ENCODE results near the gene KREMEN1. TPM values are rescaled to one million over a fixed set of nuclear protein-coding genes. Genes with fewer than 3 reads are reported as not detected.
A peak's percentile ranks its signal among the peaks of the same experiment; 100 is the strongest.

The KREMEN1 gene
- total and polyA plus RNA-seq, 5 donors from 2014 or later = 0.10 TPM; not detected in 4

- Mint-ChIP-seq H3K9me3 (no peaks in the 10 kb centered on the region), H3K4me3 (no peak overlapping the region), H3K36me3 (no peaks in the 10 kb centered on the region), H3K4me1 (peaks cover 3 to 13% (median 11%) of the 10 kb centered on the region in 4 donors), H3K27me3 (peaks cover 28% of the 10 kb centered on the region), H3K27ac (no peak overlapping the region)
- Histone ChIP-seq H3K9me3 (ENCODE audit: control insufficient read depth in 2 of 2, low read length in 2 of 2) (no peaks in the 10 kb centered on the region), H3K4me3 (ENCODE audit: low read depth, low read length) (no peak overlapping the region), H3K27ac (ENCODE audit: insufficient read depth, low read length, poor library complexity, severe bottlenecking) (no peak overlapping the region), H3K27me3 (ENCODE audit: control insufficient read depth, insufficient read depth, low read length) (no peaks in the 10 kb centered on the region), H3K36me3 (ENCODE audit: control insufficient read depth, insufficient read depth, low read length) (no peaks in the 10 kb centered on the region), H3K4me1 (ENCODE audit: control insufficient read depth, insufficient read depth, low read length, poor library complexity, severe bottlenecking) (peaks cover 4% of the 10 kb centered on the region)
- DNase-seq = no peak
- ATAC-seq (ENCODE audit: low read depth in 2 of 2) = no peak
These were observed 10.5 kb upstream of the KREMEN1 start for GRCh38 chr22:29062286-29062821.

- DNase-seq (peak in 1 of 3 donors; percentile 9), ATAC-seq (ENCODE audit: low read depth in 2 of 2) (no peak)
- Mint-ChIP-seq H3K9me3 (peaks cover 0 to 4% (median 0%) of the 10 kb centered on the region in 7 donors), H3K4me3 (peak overlapping the region in 1 of 4 donors; percentile 2), H3K36me3 (no peaks in the 10 kb centered on the region), H3K27me3 (peaks cover 35% of the 10 kb centered on the region), H3K4me1 (peaks cover 3 to 13% (median 11%) of the 10 kb centered on the region in 4 donors), H3K27ac (peak overlapping the region in 1 of 3 donors; percentile 2)
- Histone ChIP-seq H3K4me1 (ENCODE audit: control insufficient read depth, insufficient read depth, low read length, poor library complexity, severe bottlenecking) (peaks cover 4% of the 10 kb centered on the region), H3K36me3 (ENCODE audit: control insufficient read depth, insufficient read depth, low read length) (no peaks in the 10 kb centered on the region), H3K4me3 (ENCODE audit: low read depth, low read length) (no peak overlapping the region), H3K27ac (ENCODE audit: insufficient read depth, low read length, poor library complexity, severe bottlenecking) (no peak overlapping the region), H3K9me3 (ENCODE audit: control insufficient read depth in 2 of 2, low read length in 2 of 2) (no peaks in the 10 kb centered on the region), H3K27me3 (ENCODE audit: control insufficient read depth, insufficient read depth, low read length) (no peaks in the 10 kb centered on the region)
These were observed 7.2 kb upstream of the KREMEN1 start for GRCh38 chr22:29065468-29066190.

GRCh38 chr22:29069463-29069862 is 3.4 kb upstream of the KREMEN1 start:
- H3K4me3 Mint-ChIP-seq = peak overlapping the region in 2 of 4 donors; percentile 33 to 35
- Histone ChIP-seq H3K4me1 (ENCODE audit: control insufficient read depth, insufficient read depth, low read length, poor library complexity, severe bottlenecking) (peaks cover 33% of the 10 kb centered on the region), H3K27me3 (ENCODE audit: control insufficient read depth, insufficient read depth, low read length) (peaks cover 9% of the 10 kb centered on the region), H3K36me3 (ENCODE audit: control insufficient read depth, insufficient read depth, low read length) (no peaks in the 10 kb centered on the region), H3K4me3 (ENCODE audit: low read depth, low read length) (no peak overlapping the region), H3K27ac (ENCODE audit: insufficient read depth, low read length, poor library complexity, severe bottlenecking) (no peak overlapping the region), H3K9me3 (ENCODE audit: control insufficient read depth in 2 of 2, low read length in 2 of 2) (no peaks in the 10 kb centered on the region)
- DNase-seq = no peak
- H3K9me3 Mint-ChIP-seq = peaks cover 0 to 4% (median 0%) of the 10 kb centered on the region in 7 donors
- peaks cover 7 to 32% (median 15%) of the 10 kb centered on the region in 4 donors for H3K4me1 Mint-ChIP-seq
- no peak for ATAC-seq (ENCODE audit: low read depth in 2 of 2)
- no peak overlapping the region for H3K27ac Mint-ChIP-seq
- no peaks in the 10 kb centered on the region for H3K36me3 Mint-ChIP-seq
- peaks cover 46% of the 10 kb centered on the region for H3K27me3 Mint-ChIP-seq

DNA sequence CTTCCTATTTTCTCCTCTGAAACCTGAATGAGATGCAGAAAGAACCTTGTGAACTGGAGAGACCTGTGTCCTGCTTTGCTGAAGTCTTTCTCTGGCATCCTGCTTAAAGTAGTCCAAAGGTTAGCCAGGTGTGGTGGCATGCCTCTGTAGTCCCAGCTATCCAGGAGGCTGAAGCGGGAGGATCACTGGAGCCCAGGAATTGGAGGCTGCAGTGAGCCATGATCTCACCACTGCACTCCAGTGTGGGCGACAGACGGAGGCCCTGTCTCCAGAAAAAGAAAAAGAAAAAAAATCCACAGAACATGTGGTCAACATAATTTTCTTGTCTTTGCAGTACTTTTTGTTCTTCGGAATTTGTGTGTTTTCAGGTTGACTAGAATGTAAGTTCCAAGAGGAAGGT is 2.3 kb upstream of the KREMEN1 start:
- no peaks in the 10 kb centered on the region for H3K36me3 ChIP-seq (ENCODE audit: control insufficient read depth, insufficient read depth, low read length)
- H3K4me3 ChIP-seq (ENCODE audit: low read depth, low read length) = no peak overlapping the region
- peaks cover 7 to 30% (median 11%) of the 10 kb centered on the region in 4 donors for H3K4me1 Mint-ChIP-seq
- H3K4me1 ChIP-seq (ENCODE audit: control insufficient read depth, insufficient read depth, low read length, poor library complexity, severe bottlenecking) = peaks cover 32% of the 10 kb centered on the region
- H3K27me3 Mint-ChIP-seq = peaks cover 57% of the 10 kb centered on the region
- peaks cover 19% of the 10 kb centered on the region for H3K27me3 ChIP-seq (ENCODE audit: control insufficient read depth, insufficient read depth, low read length)
- H3K4me3 Mint-ChIP-seq = peak overlapping the region; percentile 22 to 76 (median 30)
- H3K36me3 Mint-ChIP-seq = no peaks in the 10 kb centered on the region
- DNase-seq (no peak), ATAC-seq (ENCODE audit: low read depth in 2 of 2) (no peak)
- peaks cover 0 to 4% (median 0%) of the 10 kb centered on the region in 7 donors for H3K9me3 Mint-ChIP-seq
- no peak overlapping the region for H3K27ac ChIP-seq (ENCODE audit: insufficient read depth, low read length, poor library complexity, severe bottlenecking)
- H3K27ac Mint-ChIP-seq = no peak overlapping the region
- no peaks in the 10 kb centered on the region for H3K9me3 ChIP-seq (ENCODE audit: control insufficient read depth in 2 of 2, low read length in 2 of 2)

- no peaks in the 10 kb centered on the region for H3K36me3 ChIP-seq (ENCODE audit: control insufficient read depth, insufficient read depth, low read length)
- peaks cover 0 to 4% (median 0%) of the 10 kb centered on the region in 7 donors for H3K9me3 Mint-ChIP-seq
- H3K9me3 ChIP-seq (ENCODE audit: control insufficient read depth in 2 of 2, low read length in 2 of 2) = no peaks in the 10 kb centered on the region
- no peak overlapping the region for H3K27ac ChIP-seq (ENCODE audit: insufficient read depth, low read length, poor library complexity, severe bottlenecking)
- peak; percentile 24 to 43 (median 25) for DNase-seq
- H3K36me3 Mint-ChIP-seq = no peaks in the 10 kb centered on the region
- peak overlapping the region; percentile 63 for H3K4me3 ChIP-seq (ENCODE audit: low read depth, low read length)
- H3K27ac Mint-ChIP-seq = no peak overlapping the region
- ATAC-seq (ENCODE audit: low read depth in 2 of 2) = no peak
- peaks cover 58% of the 10 kb centered on the region for H3K27me3 Mint-ChIP-seq
- peak overlapping the region; percentile 71 to 90 (median 81) for H3K4me3 Mint-ChIP-seq
- H3K27me3 ChIP-seq (ENCODE audit: control insufficient read depth, insufficient read depth, low read length) = peaks cover 24% of the 10 kb centered on the region
- peaks cover 30% of the 10 kb centered on the region for H3K4me1 ChIP-seq (ENCODE audit: control insufficient read depth, insufficient read depth, low read length, poor library complexity, severe bottlenecking)
- peaks cover 0 to 25% (median 6%) of the 10 kb centered on the region in 4 donors for H3K4me1 Mint-ChIP-seq
These were observed 1.4 kb upstream of the KREMEN1 start for GRCh38 chr22:29071261-29072045.

GRCh38 chr22:29072193-29072978 is 449 bp upstream of the KREMEN1 start:
- Histone ChIP-seq H3K27me3 (ENCODE audit: control insufficient read depth, insufficient read depth, low read length) (peaks cover 24% of the 10 kb centered on the region), H3K36me3 (ENCODE audit: control insufficient read depth, insufficient read depth, low read length) (no peaks in the 10 kb centered on the region), H3K4me3 (ENCODE audit: low read depth, low read length) (peak overlapping the region; percentile 63), H3K4me1 (ENCODE audit: control insufficient read depth, insufficient read depth, low read length, poor library complexity, severe bottlenecking) (peaks cover 30% of the 10 kb centered on the region), H3K27ac (ENCODE audit: insufficient read depth, low read length, poor library complexity, severe bottlenecking) (no peak overlapping the region), H3K9me3 (ENCODE audit: control insufficient read depth in 2 of 2, low read length in 2 of 2) (no peaks in the 10 kb centered on the region)
- Mint-ChIP-seq H3K36me3 (no peaks in the 10 kb centered on the region), H3K27ac (peak overlapping the region in 1 of 3 donors; percentile 32), H3K9me3 (peaks cover 0 to 4% (median 0%) of the 10 kb centered on the region in 7 donors), H3K4me3 (peak overlapping the region; percentile 71 to 90 (median 81)), H3K4me1 (peaks cover 0 to 21% (median 6%) of the 10 kb centered on the region in 4 donors), H3K27me3 (peaks cover 65% of the 10 kb centered on the region)
- DNase-seq (peak; percentile 68 to 82 (median 80)), ATAC-seq (ENCODE audit: low read depth in 2 of 2) (peak; percentile 91 to 97)
